Subcutaneous abdominal adipose tissue (tissue), 5 donors: ENCODE data around the gene TEX52.

Source experiments
- H3K27ac ChIP-seq: one replicate; pipeline ENCODE4 v1.7.0; 2013; ENCODE audit warnings: low read depth, mild to moderate bottlenecking, inconsistent platforms, low read length, moderate library complexity
- H3K27me3 ChIP-seq, 5 donors: one replicate each; pipeline ENCODE4 v1.7.0; 2013; ENCODE audit warnings: low read length in 5 of 5, inconsistent platforms in 1 of 5; ENCODE audit not compliant: control insufficient read depth in 5 of 5, insufficient read depth in 4 of 5
- H3K36me3 ChIP-seq, 5 donors: one replicate each; pipeline ENCODE4 v1.7.0; 2013; ENCODE audit warnings: low read length in 5 of 5; ENCODE audit not compliant: control insufficient read depth in 5 of 5, insufficient read depth in 5 of 5
- H3K4me1 ChIP-seq, 5 donors: one replicate each; pipeline ENCODE4 v1.7.0; 2013; ENCODE audit warnings: low read length in 5 of 5, mild to moderate bottlenecking in 3 of 5, moderate library complexity in 1 of 5; ENCODE audit not compliant: control insufficient read depth in 5 of 5, insufficient read depth in 5 of 5
- H3K4me3 ChIP-seq, 5 donors: one replicate each; pipeline ENCODE4 v1.7.0; 2013; ENCODE audit warnings: low read length in 5 of 5, low read depth in 1 of 5
- H3K9ac ChIP-seq, 5 donors: one replicate each; pipeline ENCODE4 v1.7.0; 2013; ENCODE audit warnings: low read length in 5 of 5, mild to moderate bottlenecking in 4 of 5, moderate library complexity in 3 of 5
- H3K9me3 ChIP-seq, 5 donors: one replicate each; pipeline ENCODE4 v1.7.0; 2013; ENCODE audit warnings: low read length in 5 of 5; ENCODE audit not compliant: control insufficient read depth in 5 of 5
- donor health status: healthy.
- donor health status: healthy.
- donor health status: healthy.
- donor health status: healthy.
- donor health status: healthy.

The TEX52 gene

GRCh38 chr12:2823483-2823882 is 33.4 kb downstream of the TEX52 start:
- H3K27ac ChIP-seq = no peak overlapping the region
- no peaks in the 10 kb centered on the region for H3K4me1 ChIP-seq
- no peaks in the 10 kb centered on the region for H3K9me3 ChIP-seq
- H3K9ac ChIP-seq = no peak overlapping the region
- H3K27me3 ChIP-seq = no peaks in the 10 kb centered on the region
- no peak overlapping the region for H3K4me3 ChIP-seq
- H3K36me3 ChIP-seq = peaks cover 14 to 99% (median 92%) of the 10 kb centered on the region in 5 donors

GRCh38 chr12:2820432-2820831 is 36.4 kb downstream of the TEX52 start:
- Histone ChIP-seq H3K36me3 (peaks cover 14 to 91% (median 79%) of the 10 kb centered on the region in 5 donors), H3K9me3 (no peaks in the 10 kb centered on the region), H3K27ac (no peak overlapping the region), H3K4me1 (no peaks in the 10 kb centered on the region), H3K4me3 (no peak overlapping the region), H3K27me3 (no peaks in the 10 kb centered on the region), H3K9ac (no peak overlapping the region)

DNA sequence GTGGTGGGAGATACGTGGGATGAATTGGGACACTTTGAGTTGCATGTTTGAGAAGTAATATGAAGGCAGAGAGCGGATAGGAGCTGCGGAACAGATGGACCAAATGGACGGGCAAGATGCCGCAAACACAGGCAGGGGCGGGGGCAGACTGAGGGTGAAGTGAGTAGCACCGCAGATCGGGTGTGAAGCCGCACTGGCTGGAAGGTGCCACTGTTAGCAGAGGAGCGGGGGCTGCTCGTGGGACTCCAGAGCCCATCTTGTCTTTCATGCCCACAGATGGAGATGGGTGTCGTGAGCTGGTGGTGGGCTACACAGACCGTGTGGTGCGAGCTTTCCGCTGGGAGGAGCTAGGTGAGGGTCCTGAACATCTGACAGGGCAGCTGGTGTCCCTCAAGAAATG is 37.0 kb downstream of the TEX52 start:
- no peaks in the 10 kb centered on the region for H3K9me3 ChIP-seq
- H3K27me3 ChIP-seq = no peaks in the 10 kb centered on the region
- H3K27ac ChIP-seq = no peak overlapping the region
- H3K9ac ChIP-seq = no peak overlapping the region
- no peaks in the 10 kb centered on the region for H3K4me1 ChIP-seq
- H3K36me3 ChIP-seq = peaks cover 12 to 88% (median 73%) of the 10 kb centered on the region in 5 donors
- H3K4me3 ChIP-seq = no peak overlapping the region

DNA sequence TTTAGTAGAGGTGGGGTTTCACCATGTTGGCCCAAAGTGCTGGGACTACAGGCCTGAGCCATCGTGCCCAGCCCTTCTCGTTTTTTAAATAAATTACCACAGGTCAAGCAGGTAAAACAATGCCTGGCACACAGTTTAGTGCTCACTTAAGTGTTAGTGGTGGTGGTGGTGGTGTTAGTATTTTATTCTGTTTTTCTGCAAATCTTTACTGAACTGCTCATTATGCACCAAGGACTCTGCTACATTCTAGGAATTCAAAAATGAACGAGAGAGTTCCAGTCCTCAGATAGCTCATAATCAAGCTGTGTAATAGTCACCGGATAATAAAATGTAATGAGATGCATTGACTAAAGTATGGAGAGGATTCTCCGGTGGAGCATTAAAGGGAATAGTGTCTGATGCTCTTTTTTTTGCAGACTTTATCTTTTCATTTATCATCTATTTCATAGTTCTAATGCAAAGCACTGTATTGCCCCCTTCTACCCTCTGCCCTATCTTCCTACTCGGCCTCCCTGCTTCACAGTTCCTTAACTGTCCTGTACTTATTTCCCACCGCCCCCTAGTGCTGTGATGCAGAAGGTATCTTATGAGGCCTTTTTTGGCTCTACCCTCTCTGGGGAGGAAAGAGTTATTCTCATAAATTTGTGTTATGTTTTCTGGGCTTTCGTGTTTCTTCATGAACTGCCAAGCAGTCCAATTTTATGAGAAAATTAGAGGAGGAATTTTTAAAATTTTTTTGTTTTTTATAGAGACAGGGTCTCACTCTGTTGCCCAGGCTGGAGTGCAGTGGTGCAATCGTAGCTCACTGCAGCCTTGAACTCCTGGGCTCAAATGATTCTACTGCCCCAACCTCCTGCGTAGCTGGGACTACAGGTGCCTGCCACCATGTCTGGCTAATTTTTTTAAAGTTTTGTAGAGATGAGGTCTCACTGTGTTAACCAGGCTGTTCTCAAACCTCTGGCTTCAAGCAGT is 43.3 kb downstream of the TEX52 start:
- Histone ChIP-seq H3K27ac (peak overlapping the region; percentile 94), H3K9ac (peak overlapping the region; percentile 65 to 88 (median 84)), H3K9me3 (no peaks in the 10 kb centered on the region), H3K4me1 (peaks cover 7 to 27% (median 22%) of the 10 kb centered on the region in 5 donors), H3K4me3 (peak overlapping the region; percentile 77 to 99 (median 91)), H3K27me3 (no peaks in the 10 kb centered on the region), H3K36me3 (peaks cover 0 to 26% (median 16%) of the 10 kb centered on the region in 5 donors)

- peaks cover 7 to 27% (median 22%) of the 10 kb centered on the region in 5 donors for H3K4me1 ChIP-seq
- no peaks in the 10 kb centered on the region for H3K9me3 ChIP-seq
- H3K4me3 ChIP-seq = peak within 1 kb of the TSS; percentile 77 to 99 (median 91)
- H3K27ac ChIP-seq = peak within 1 kb of the TSS; percentile 94
- H3K36me3 ChIP-seq = peaks cover 0 to 16% (median 6%) of the 10 kb centered on the region in 5 donors
- no peaks in the 10 kb centered on the region for H3K27me3 ChIP-seq
- peak within 1 kb of the TSS; percentile 65 to 88 (median 84) for H3K9ac ChIP-seq
These were observed 44.3 kb downstream of the TEX52 start, which contains the start of gene ITFG2 for GRCh38 chr12:2812290-2813213. Gene ITFG2 (plus strand): TSS chr12:2812668. CDS start chr12:2812761, 93 bp downstream.

GRCh38 chr12:2811801-2812200 is 45.0 kb downstream of the TEX52 start:
- H3K27me3 ChIP-seq = no peaks in the 10 kb centered on the region
- H3K9ac ChIP-seq = peak overlapping the region in 2 of 5 donors; percentile 75 to 84
- peaks cover 0 to 9% (median 0%) of the 10 kb centered on the region in 5 donors for H3K36me3 ChIP-seq
- peak overlapping the region; percentile 77 to 99 (median 91) for H3K4me3 ChIP-seq
- H3K4me1 ChIP-seq = peaks cover 7 to 27% (median 22%) of the 10 kb centered on the region in 5 donors
- no peaks in the 10 kb centered on the region for H3K9me3 ChIP-seq
- H3K27ac ChIP-seq = peak overlapping the region; percentile 94

GRCh38 chr12:2806700-2807099 is 50.1 kb downstream of the TEX52 start:
- H3K9ac ChIP-seq = no peak overlapping the region
- H3K36me3 ChIP-seq = peaks cover 0 to 34% (median 27%) of the 10 kb centered on the region in 5 donors
- H3K9me3 ChIP-seq = no peaks in the 10 kb centered on the region

DNA sequence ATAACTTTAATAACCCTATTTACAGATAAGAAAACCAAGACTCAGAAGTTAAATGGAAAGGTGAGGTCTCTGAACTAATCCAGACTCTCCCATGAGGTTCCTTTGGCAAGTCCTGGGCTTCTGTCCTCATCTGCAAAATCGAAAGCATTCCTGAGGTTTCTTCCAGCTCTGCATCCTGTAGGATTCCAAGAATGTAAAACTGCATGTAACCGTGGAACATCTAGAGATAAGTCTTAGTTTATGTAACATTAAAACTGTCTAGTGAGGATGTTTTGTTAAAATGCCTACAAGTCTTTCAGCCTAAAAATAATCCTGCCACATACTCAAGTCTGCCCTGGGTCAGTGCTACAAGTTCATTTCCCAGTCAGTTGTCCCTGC is 51.7 kb downstream of the TEX52 start:
- H3K4me1 ChIP-seq = peaks cover 0 to 16% (median 6%) of the 10 kb centered on the region in 5 donors
- no peak overlapping the region for H3K4me3 ChIP-seq
- no peaks in the 10 kb centered on the region for H3K27me3 ChIP-seq
- H3K27ac ChIP-seq = no peak overlapping the region
- H3K9me3 ChIP-seq = no peaks in the 10 kb centered on the region
- peaks cover 0 to 50% (median 43%) of the 10 kb centered on the region in 5 donors for H3K36me3 ChIP-seq
- H3K9ac ChIP-seq = no peak overlapping the region

More at GRCh38 chr12:2806700-2807099, 50.1 kb downstream of the TEX52 start:
- Histone ChIP-seq H3K4me3 (no peak overlapping the region), H3K4me1 (peaks cover 0 to 14% (median 7%) of the 10 kb centered on the region in 5 donors), H3K27me3 (no peaks in the 10 kb centered on the region), H3K27ac (no peak overlapping the region)

GRCh38 chr12:2804393-2805142 is 52.3 kb downstream of the TEX52 start:
- Histone ChIP-seq H3K4me3 (no peak overlapping the region), H3K27me3 (no peaks in the 10 kb centered on the region), H3K27ac (peak overlapping the region; percentile 4), H3K4me1 (peaks cover 0 to 16% (median 6%) of the 10 kb centered on the region in 5 donors), H3K36me3 (peaks cover 3 to 55% (median 49%) of the 10 kb centered on the region in 5 donors), H3K9me3 (no peaks in the 10 kb centered on the region), H3K9ac (no peak overlapping the region)
